ENCODE data around the gene EMP2. TPM values are rescaled to one million over a fixed set of nuclear protein-coding genes. Genes with fewer than 3 reads are reported as not detected.
A peak's percentile ranks its signal among the peaks of the same experiment; 100 is the strongest.

The EMP2 gene
- total RNA-seq (2021): 14.4 and 15.1 TPM in 2 replicates
- long read RNA-seq, full-length matches to known transcripts: 7 of 10 reads
- long read RNA-seq, partial matches to known transcripts: 0 of 10 reads
- long read RNA-seq, other reads (novel, unspliced or antisense): 3 of 10 reads

- peaks cover 0 to 7% of the 10 kb centered on the region in 2 experiments; a peak in 4 of 5 replicates for H3K9me3 Mint-ChIP-seq
- H3K27ac ChIP-seq (ENCODE audit: insufficient read length, low read depth, low read length): no peak within 1 kb of the TSS
- no peaks in the 10 kb centered on the region for H3K9me3 ChIP-seq (ENCODE audit: control insufficient read depth, low read depth, low read length)
- peaks cover 3% of the 10 kb centered on the region for H3K23me2 ChIP-seq (ENCODE audit: insufficient read length, low read depth, low read length, poor library complexity, severe bottlenecking)
- no peaks in the 10 kb centered on the region for H3K79me1 ChIP-seq (ENCODE audit: insufficient read depth, low read depth, low read length, poor library complexity, severe bottlenecking)
- no peak within 1 kb of the TSS for H2BK20ac ChIP-seq (ENCODE audit: low read depth, low read length, poor library complexity, severe bottlenecking)
- H2BK120ac ChIP-seq (ENCODE audit: low read depth, low read length, poor library complexity, severe bottlenecking): no peak within 1 kb of the TSS
- no peaks in the 10 kb centered on the region for H3K27me3 ChIP-seq (ENCODE audit: insufficient read depth, low read length)
- H3K4me3 Mint-ChIP-seq: peak within 1 kb of the TSS; percentile 66 to 84
- H2BK12ac ChIP-seq (ENCODE audit: insufficient read length, low read depth, low read length): no peak within 1 kb of the TSS
- peak; percentile 74 for TF ChIP-seq CTCF (conservative IDR thresholded peaks at IDR 0.05)
- H2AFZ ChIP-seq (ENCODE audit: low read length): no peak within 1 kb of the TSS
- no peaks in the 10 kb centered on the region for H3K79me2 ChIP-seq (ENCODE audit: insufficient read depth, low read length)
- DNase-seq: peak; percentile 83
- H3K56ac ChIP-seq (ENCODE audit: insufficient read length, low read depth, low read length): no peak within 1 kb of the TSS
- H3K4me2 ChIP-seq (ENCODE audit: insufficient read depth, insufficient read length, low read length): peak within 1 kb of the TSS; percentile 53
- H3K4me1 Mint-ChIP-seq: peaks cover 52 to 73% of the 10 kb centered on the region in 2 experiments
- peaks cover 24% of the 10 kb centered on the region for H3K27me3 Mint-ChIP-seq (ENCODE audit: low read depth)
- no peak within 1 kb of the TSS for H3K4ac ChIP-seq (ENCODE audit: low read depth, low read length)
- H2BK5ac ChIP-seq (ENCODE audit: insufficient read length, low read length): no peak within 1 kb of the TSS
- no peak within 1 kb of the TSS for H2BK15ac ChIP-seq (ENCODE audit: low read depth, low read length)
- H3K4me1 ChIP-seq (ENCODE audit: insufficient read depth, low read length): peaks cover 12% of the 10 kb centered on the region; the same call in 1 of the 2 replicates
- H3K18ac ChIP-seq (ENCODE audit: insufficient read length, low read depth, low read length): no peak within 1 kb of the TSS
- peak within 1 kb of the TSS; percentile 9 for H3K9ac ChIP-seq (ENCODE audit: extremely low read depth, insufficient read length, low read length)
- peaks cover 0 to 4% (median 2%) of the 10 kb centered on the region in 3 experiments; a peak in 2 of 7 replicates for H3K36me3 Mint-ChIP-seq (ENCODE audit: insufficient read depth in 1 of 3, low read depth in 3 of 3)
- no peaks in the 10 kb centered on the region for H4K20me1 ChIP-seq (ENCODE audit: control insufficient read depth, insufficient read depth, insufficient read length)
- H4K5ac ChIP-seq (ENCODE audit: insufficient read length, low read depth, low read length): no peak within 1 kb of the TSS
- H3T11ph ChIP-seq (ENCODE audit: low read length): no peak within 1 kb of the TSS
- H3K27ac Mint-ChIP-seq: peak within 1 kb of the TSS in 2 of 3 experiments; percentile 54 to 70; a peak in 3 of 7 replicates
- no peak within 1 kb of the TSS for H4K8ac ChIP-seq (replicated peaks; ENCODE audit: insufficient read length, low read depth, low read length)
- peak within 1 kb of the TSS; percentile 43; the same call in 1 of the 2 replicates for H3K14ac ChIP-seq (ENCODE audit: insufficient read depth, low read length)
- no peak within 1 kb of the TSS for H4K91ac ChIP-seq (ENCODE audit: insufficient read length, low read depth, low read length)
- H2AK5ac ChIP-seq (ENCODE audit: insufficient read length, low read length): no peak within 1 kb of the TSS
- no peak within 1 kb of the TSS for H3K23ac ChIP-seq (ENCODE audit: insufficient read length, low read depth, low read length)
- WGBS (ENCODE audit: extremely low coverage, insufficient read length, low lambda C conversion rate): no CpG with 5 or more reads among the region's 91 CpGs
These were observed at the start of gene EMP2 for GRCh38 chr16:10579965-10580882. EMP2 (minus strand) TSS chr16:10580598; CDS start chr16:10547617, 32,981 bp downstream.

Data from H9 (cell line).